Sigmoid colon (tissue), 7 donors: ENCODE measurements around the gene SERPINE1. TPM values are rescaled to one million over a fixed set of nuclear protein-coding genes. Genes with fewer than 3 reads are reported as not detected.
"Not testable (repeated sequence)": the region's sequence is repeated elsewhere in the genome, so short reads cannot be mapped to it uniquely, and the experiment has no call there.

Experiments used
- DNase-seq: peaks from one replicate; pipeline ENCODE4 v3.0.0-alpha.2; 2019
- H3K27ac ChIP-seq, 4 donors: fragments of 200-600 bp; sonication (generic); one replicate each; pipeline ENCODE4 v1.5.1; 2016 to 2019; ENCODE audit warnings: mild to moderate bottlenecking in 1 of 4
- H3K27me3 ChIP-seq, 3 donors: fragments of 200-600 bp; sonication (generic); one replicate each; pipeline ENCODE4 v1.5.1; 2019; ENCODE audit warnings: mild to moderate bottlenecking in 1 of 3
- H3K36me3 ChIP-seq, 4 donors: fragments of 200-600 bp; sonication (generic); one replicate each; pipeline ENCODE4 v1.5.1; 2016 to 2019
- H3K4me1 ChIP-seq, 4 donors: fragments of 200-600 bp; sonication (generic); one replicate each; pipeline ENCODE4 v1.5.1; 2017 to 2019
- H3K4me3 ChIP-seq, 4 donors: fragments of 200-600 bp; sonication (generic); one replicate each; pipeline ENCODE4 v1.5.1; 2017 to 2019; ENCODE audit warnings: mild to moderate bottlenecking in 2 of 4, moderate library complexity in 1 of 4
- H3K9me3 ChIP-seq, 4 donors: fragments of 200-600 bp in 3 of 4; sonication (generic) in 3 of 4; one replicate each; pipeline versions ENCODE4 v1.5.1 to v1.6.1; 2013 to 2019
- CTCF ChIP-seq, 4 experiments: fragments of 450-650 bp in 3 of 4; fragments of 200-600 bp in 1 of 4; IDR thresholded peaks; one replicate each; pipeline ENCODE4 v1.5.1; 2016 to 2019; ENCODE audit warnings: antibody characterized with exemption in 4 of 4, mild to moderate bottlenecking in 3 of 4, moderate library complexity in 2 of 4
- EP300 ChIP-seq, 4 donors: sonication (generic); formaldehyde crosslinking; IDR thresholded peaks; one replicate each; pipeline ENCODE4 v1.6.1; 2017; ENCODE audit warnings: antibody characterized with exemption in 4 of 4
- POLR2A ChIP-seq, 2 donors: fragments of 450-650 bp; IDR thresholded peaks; one replicate each; pipeline ENCODE4 v1.6.1; 2016; ENCODE audit warnings: antibody characterized with exemption in 2 of 2, mild to moderate bottlenecking in 2 of 2, moderate library complexity in 2 of 2
- POLR2AphosphoS5 ChIP-seq, 4 donors: sonication (generic); formaldehyde crosslinking; IDR thresholded peaks; one replicate each; pipeline ENCODE4 v1.6.1; 2017; ENCODE audit warnings: antibody characterized with exemption in 4 of 4
- WGBS, 2 donors: extraction: QIAGEN DNeasy Blood & Tissue Kit; methylation state at CpG; one replicate each; pipeline ENCODE4 v1.1.7; 2013; 5-methylcytosine and 5-hydroxymethylcytosine counted together
- intact Hi-C: fragments of 100-400 bp; cut with DNase I; formaldehyde crosslinking; loops from one replicate; pipeline ENCODE4 v1.15.1; 2023
- polyA plus RNA-seq, 3 donors: library from polyadenylated mRNA; stranded (reverse); fragments of 200-250 nt; gene quantifications; one replicate each; pipeline ENCODE4 v1.2.3, GENCODE V29; 2013
- total RNA-seq, 4 donors: library from RNA; depleted of rRNA; stranded (reverse); fragments of >200 nt; gene quantifications; one replicate each; pipeline ENCODE4 v1.1.0, GENCODE V29; 2016
- donor health status: healthy with polysubstance abuse.
- donor health status: Bipolar disorder and iron deficiency.
- donor health status: healthy.

Gene SERPINE1
- total and polyA plus RNA-seq, 7 donors = 0.46 to 21.3 (median 9.3) TPM

GRCh38 chr7:101112233-101112632 is 14.7 kb upstream of the SERPINE1 start:
- no peaks in the 10 kb centered on the region for H3K9me3 ChIP-seq
- H3K27ac ChIP-seq = peak overlapping the region; percentile 41 to 57 (median 46)
- whole genome bisulfite sequencing, 2 donors = 78 to 83% methylated on average over 11 of the region's 11 CpGs
- no peaks in the 10 kb centered on the region for H3K27me3 ChIP-seq
- H3K36me3 ChIP-seq = no peaks in the 10 kb centered on the region
- TF ChIP-seq POLR2AphosphoS5 (IDR thresholded peaks at IDR 0.05) (peak in 3 of 4 donors; percentile 50 to 68 (median 63)), CTCF (IDR thresholded peaks at IDR 0.05) (no peak), EP300 (IDR thresholded peaks at IDR 0.05) (peak in 3 of 4 donors; percentile 57 to 65 (median 58)), POLR2A (IDR thresholded peaks at IDR 0.05) (no peak)
- intact Hi-C loops = no loop called here
- H3K4me1 ChIP-seq = no peaks in the 10 kb centered on the region
- DNase-seq = peak; percentile 74
- no peak overlapping the region for H3K4me3 ChIP-seq

DNA sequence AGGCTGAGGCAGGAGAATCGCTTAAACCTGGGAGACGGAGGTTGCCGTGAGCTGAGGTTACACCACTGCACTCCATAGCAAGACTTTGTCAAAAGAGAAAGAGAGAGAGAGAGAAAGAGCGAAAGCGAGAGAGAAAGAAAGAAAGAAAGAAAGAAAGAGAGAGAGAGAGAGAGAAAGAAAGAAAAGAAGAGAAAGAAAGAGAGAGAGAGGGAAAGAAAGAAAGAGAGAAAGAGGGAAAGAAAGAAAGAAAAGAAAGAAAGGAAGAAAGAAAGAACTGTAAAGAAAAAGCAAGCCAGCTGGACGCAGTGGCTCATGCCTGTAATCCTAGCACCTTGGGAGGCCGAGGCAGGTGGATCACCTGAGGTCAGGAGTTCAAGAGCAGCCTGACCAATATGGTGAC is 13.8 kb upstream of the SERPINE1 start:
- WGBS, 2 donors = 97% methylated on average over 7 of the region's 7 CpGs
- intact Hi-C loops = not testable (repeated sequence)
- H3K27ac ChIP-seq = peak overlapping the region in 1 of 4 donors; percentile 37

GRCh38 chr7:101113836-101114235 is 13.1 kb upstream of the SERPINE1 start:
- TF ChIP-seq CTCF (IDR thresholded peaks at IDR 0.05) = no peak
- TF ChIP-seq EP300 (IDR thresholded peaks at IDR 0.05) = no peak
- no peak for TF ChIP-seq POLR2A (IDR thresholded peaks at IDR 0.05)
- no peak for TF ChIP-seq POLR2AphosphoS5 (IDR thresholded peaks at IDR 0.05)

More for the DNA sequence above, 13.8 kb upstream of the SERPINE1 start:
- not testable (repeated sequence) for H3K9me3 ChIP-seq, DNase-seq, H3K36me3 ChIP-seq, H3K4me1 ChIP-seq, H3K4me3 ChIP-seq, H3K27me3 ChIP-seq

DNA sequence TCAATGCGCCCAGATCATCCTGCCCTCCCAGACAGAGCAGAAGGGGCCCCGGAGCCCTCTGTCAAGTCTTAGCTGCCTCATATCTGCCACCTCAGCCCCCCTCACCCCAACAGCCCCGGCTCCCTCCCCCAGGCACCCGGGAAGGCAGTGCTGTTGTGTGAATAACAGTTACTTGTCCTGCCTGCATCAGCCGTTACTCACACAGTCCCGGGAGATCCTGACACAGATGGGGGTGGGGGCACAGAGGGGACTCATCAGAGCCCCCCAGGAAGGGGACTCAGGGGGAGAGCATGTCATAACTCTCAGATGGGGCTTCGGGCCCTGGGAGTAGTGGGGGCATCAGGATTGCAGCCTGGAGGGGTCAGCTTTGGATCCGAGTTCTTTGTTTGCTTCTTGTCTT is 12.4 kb upstream of the SERPINE1 start:
- WGBS, 2 donors = 50 to 66% methylated on average over 8 of the region's 8 CpGs
- no peak for DNase-seq
- no peaks in the 10 kb centered on the region for H3K36me3 ChIP-seq
- TF ChIP-seq POLR2AphosphoS5 (IDR thresholded peaks at IDR 0.05) (no peak), POLR2A (IDR thresholded peaks at IDR 0.05) (no peak), EP300 (IDR thresholded peaks at IDR 0.05) (no peak), CTCF (IDR thresholded peaks at IDR 0.05) (no peak)
- H3K27me3 ChIP-seq = no peaks in the 10 kb centered on the region
- no peak overlapping the region for H3K27ac ChIP-seq
- intact Hi-C loops = no loop called here
- H3K4me1 ChIP-seq = peaks cover 0 to 16% (median 0%) of the 10 kb centered on the region in 4 donors
- H3K9me3 ChIP-seq = no peaks in the 10 kb centered on the region
- H3K4me3 ChIP-seq = no peak overlapping the region

More at GRCh38 chr7:101113836-101114235, 13.1 kb upstream of the SERPINE1 start:
- H3K4me1 ChIP-seq = peaks cover 0 to 15% (median 0%) of the 10 kb centered on the region in 4 donors
- intact Hi-C loops = no loop called here
- no peak for DNase-seq
- 72 to 86% methylated on average over 11 of the region's 11 CpGs for WGBS, 2 donors
- no peaks in the 10 kb centered on the region for H3K27me3 ChIP-seq
- H3K27ac ChIP-seq = no peak overlapping the region
- H3K36me3 ChIP-seq = no peaks in the 10 kb centered on the region
- no peak overlapping the region for H3K4me3 ChIP-seq
- H3K9me3 ChIP-seq = no peaks in the 10 kb centered on the region

DNA sequence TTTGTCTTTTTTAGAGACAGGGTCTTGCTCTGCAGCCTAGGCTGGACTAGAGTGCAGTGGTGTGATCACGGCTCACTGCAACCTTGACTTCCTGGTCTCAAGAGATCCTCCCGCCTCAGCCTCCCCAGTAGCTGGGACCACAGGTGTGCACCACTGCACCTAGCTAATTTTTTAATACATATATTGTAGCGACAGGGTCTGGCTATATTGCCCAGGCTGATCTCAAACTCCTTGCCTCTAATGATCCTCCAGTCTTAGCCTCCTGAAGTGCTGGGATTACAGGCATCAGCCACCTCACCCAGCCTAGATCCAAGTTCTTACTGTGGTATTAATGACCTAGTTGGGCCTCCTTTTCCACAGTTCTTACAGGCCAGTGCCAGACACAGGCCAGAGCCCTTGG is 11.7 kb upstream of the SERPINE1 start:
- no peak overlapping the region for H3K27ac ChIP-seq
- WGBS, 2 donors = 82 to 88% methylated on average over 3 of the region's 3 CpGs

More for the DNA sequence above, 11.7 kb upstream of the SERPINE1 start:
- no peaks in the 10 kb centered on the region for H3K36me3 ChIP-seq
- H3K4me1 ChIP-seq = peaks cover 0 to 23% (median 0%) of the 10 kb centered on the region in 4 donors
- H3K9me3 ChIP-seq = no peaks in the 10 kb centered on the region
- no peak for DNase-seq
- TF ChIP-seq CTCF (IDR thresholded peaks at IDR 0.05) = no peak
- TF ChIP-seq POLR2A (IDR thresholded peaks at IDR 0.05) = no peak
- no peak overlapping the region for H3K4me3 ChIP-seq
- intact Hi-C loops = no loop called here
- H3K27me3 ChIP-seq = no peaks in the 10 kb centered on the region
